HCT116 (cell line): ENCODE results near the gene CNTROB. TPM values are rescaled to one million over a fixed set of nuclear protein-coding genes. Genes with fewer than 3 reads are reported as not detected.

Experiments used
- ATAC-seq: fragments of 200-7000 bp; cut with Tn5 transposase; 2 replicates; pipeline ENCODE4 v1.9.1; 2020; ENCODE audit warnings: mild to moderate bottlenecking, moderate library complexity
- BruUV-seq: library from RNA; stranded (reverse); fragments of 400-500 nt; replicated peaks from 2 replicates; lab custom pipeline; 2021; lab: Mats Ljungman, UMichigan
- CTCF ChIA-PET: fragments of 300-600 bp; sonication (Branson Sonifier 250); formaldehyde crosslinking; loops from one replicate; lab custom pipeline; 2021; ENCODE audit warnings: antibody characterized with exemption; lab: Charles Lee
- POLR2A ChIA-PET: fragments of 300-600, 350-600 bp; sonication (Branson Sonifier 250); formaldehyde crosslinking; loops from one replicate; lab custom pipeline; 2021; ENCODE audit warnings: antibody characterized with exemption; lab: Charles Lee
- RAD21 ChIA-PET, 2 experiments: fragments of 300-600 bp; sonication (Branson Sonifier 250); formaldehyde crosslinking; loops; one replicate each; lab custom pipeline; 2023; ENCODE audit warnings: low total read pairs in 2 of 2; ENCODE audit not compliant: uncharacterized antibody in 2 of 2, unreplicated experiment in 2 of 2, low non-redundant PET in 1 of 2; lab: Charles Lee
- DNase-seq: peaks from one replicate; pipeline ENCODE4 v3.0.0-alpha.2; 2010; ENCODE audit warnings: low read depth, low spot score
- H2AFZ ChIP-seq: fragments of 200-600 bp; shearing (Covaris generic), sonication (generic); 2 replicates; pipeline ENCODE4 v1.6.1; 2017; ENCODE audit warnings: low read depth, mixed run types, mixed read lengths, antibody characterized with exemption, low read length; ENCODE audit not compliant: poor library complexity, severe bottlenecking
- H3K27ac ChIP-seq: 2 replicates; pipeline ENCODE4 v1.5.1; 2012; ENCODE audit warnings: low read depth, low read length
- H3K27me3 ChIP-seq: fragments of 200-600 bp; sonication (generic); 2 replicates; pipeline ENCODE4 v1.6.1; 2016; ENCODE audit warnings: mixed run types, low read length, mixed read lengths; ENCODE audit not compliant: insufficient read depth
- H3K36me3 ChIP-seq, 2 experiments: fragments of 200-500 bp in 1 of 2; fragments of 200-600 bp in 1 of 2; sonication (Bioruptor generic) in 1 of 2; sonication (generic) in 1 of 2; 2 replicates each; pipeline versions ENCODE4 v1.5.1 to v1.6.1; 2014 to 2016; ENCODE audit warnings: low read length in 2 of 2, inconsistent platforms in 1 of 2, mixed read lengths in 1 of 2, mixed run types in 1 of 2; ENCODE audit not compliant: insufficient read depth in 2 of 2, control insufficient read depth in 1 of 2
- H3K4me1 ChIP-seq, 2 experiments: fragments of 200-600 bp in 1 of 2; sonication (generic) in 1 of 2; 2 replicates each; pipeline versions ENCODE4 v1.5.1 to v1.6.1; 2012 to 2017; ENCODE audit warnings: low read length in 2 of 2, inconsistent platforms in 1 of 2, mild to moderate bottlenecking in 1 of 2, mixed read lengths in 1 of 2, mixed run types in 1 of 2, moderate library complexity in 1 of 2; ENCODE audit not compliant: insufficient read depth in 2 of 2, control insufficient read depth in 1 of 2
- H3K4me2 ChIP-seq: fragments of 200-600 bp; sonication (generic); 2 replicates; pipeline ENCODE4 v1.6.1; 2017; ENCODE audit warnings: mixed run types, low read length, mixed read lengths
- H3K4me3 ChIP-seq, 2 experiments: fragments of 200-600 bp in 1 of 2; sonication (generic) in 1 of 2; replicated peaks in 1 of 2; 2 replicates each; pipeline ENCODE4 v1.5.1; 2011 to 2016; ENCODE audit warnings: low read length in 2 of 2, control low read depth in 1 of 2, low read depth in 1 of 2, mild to moderate bottlenecking in 1 of 2, mixed read lengths in 1 of 2, mixed run types in 1 of 2
- H3K79me2 ChIP-seq: fragments of 200-600 bp; sonication (generic); 2 replicates; pipeline ENCODE4 v1.6.1; 2017; ENCODE audit warnings: mild to moderate bottlenecking, mixed run types, low read length, moderate library complexity, mixed read lengths; ENCODE audit not compliant: insufficient read depth
- H3K9ac ChIP-seq: fragments of 200-600 bp; sonication (generic); 2 replicates; pipeline ENCODE4 v1.6.1; 2016; ENCODE audit warnings: low read length, mixed read lengths
- H3K9me2 ChIP-seq: fragments of 200-600 bp; sonication (generic), shearing (Covaris generic); 2 replicates; pipeline ENCODE4 v1.6.1; 2017; ENCODE audit warnings: mixed run types, mild to moderate bottlenecking, moderate library complexity; ENCODE audit not compliant: insufficient read depth
- H3K9me3 ChIP-seq, 2 experiments: fragments of 200-500 bp in 1 of 2; fragments of 200-600 bp in 1 of 2; sonication (Bioruptor generic) in 1 of 2; sonication (generic) in 1 of 2; 2 replicates each; pipeline ENCODE4 v1.6.1; 2014 to 2017; ENCODE audit warnings: low read length in 2 of 2, mixed read lengths in 2 of 2, inconsistent platforms in 1 of 2, low read depth in 1 of 2, mild to moderate bottlenecking in 1 of 2, mixed run types in 1 of 2, moderate library complexity in 1 of 2; ENCODE audit not compliant: control insufficient read depth in 1 of 2, insufficient read depth in 1 of 2
- H4K20me1 ChIP-seq: fragments of 200-600 bp; sonication (generic), shearing (Covaris generic); 2 replicates; pipeline ENCODE4 v1.6.1; 2017; ENCODE audit warnings: mixed run types, mild to moderate bottlenecking, moderate library complexity; ENCODE audit not compliant: insufficient read depth
- EGR1 ChIP-seq: IDR thresholded peaks from 2 replicates; pipeline ENCODE4 v1.6.1; 2012; ENCODE audit warnings: low read depth
- EZH2 ChIP-seq: fragments of 200-600 bp; sonication (generic); IDR thresholded peaks from 2 replicates; pipeline ENCODE4 v1.6.1; 2017; ENCODE audit warnings: antibody characterized with exemption, mixed run types
- EZH2phosphoT487 ChIP-seq: fragments of 200-600 bp; IDR thresholded peaks from 2 replicates; pipeline ENCODE4 v1.6.1; 2018; ENCODE audit warnings: antibody characterized with exemption, borderline replicate concordance
- RAD21 ChIP-seq: IDR thresholded peaks from 2 replicates; pipeline ENCODE4 v1.6.1; 2012; ENCODE audit warnings: low read depth, mild to moderate bottlenecking
- intact Hi-C: fragments of 100-400 bp; cut with micrococcal nuclease; formaldehyde crosslinking; loops from 2 replicates; pipeline ENCODE4 v1.10.0; 2022
- total RNA-seq: library from RNA; stranded (reverse); gene quantifications from one replicate; pipeline ENCODE4 v1.2.1, GENCODE V29; 2021; ENCODE audit not compliant: unreplicated experiment
- TF ChIP-seq, protein P1 (sequence below), 3 experiments: fragments of 200-600 bp in 1 of 3; sonication (generic) in 1 of 3; IDR thresholded peaks in 2 of 3; conservative IDR thresholded peaks in 1 of 3; 2 replicates each; pipeline ENCODE4 v1.5.1; 2012 to 2017; ENCODE audit warnings: low read depth in 2 of 3, low read length in 2 of 3, antibody characterized with exemption in 1 of 3, borderline replicate concordance in 1 of 3, control low read depth in 1 of 3, mild to moderate bottlenecking in 1 of 3, mixed read lengths in 1 of 3, mixed run types in 1 of 3, moderate library complexity in 1 of 3; ENCODE audit not compliant: insufficient read depth in 1 of 3
- TF ChIP-seq, protein P2 (sequence below): IDR thresholded peaks from 2 replicates; pipeline ENCODE4 v1.6.1; 2012; ENCODE audit warnings: low read depth

Gene CNTROB
- total RNA-seq, 1 experiment from 2014 or later = 54.6 TPM

DNA sequence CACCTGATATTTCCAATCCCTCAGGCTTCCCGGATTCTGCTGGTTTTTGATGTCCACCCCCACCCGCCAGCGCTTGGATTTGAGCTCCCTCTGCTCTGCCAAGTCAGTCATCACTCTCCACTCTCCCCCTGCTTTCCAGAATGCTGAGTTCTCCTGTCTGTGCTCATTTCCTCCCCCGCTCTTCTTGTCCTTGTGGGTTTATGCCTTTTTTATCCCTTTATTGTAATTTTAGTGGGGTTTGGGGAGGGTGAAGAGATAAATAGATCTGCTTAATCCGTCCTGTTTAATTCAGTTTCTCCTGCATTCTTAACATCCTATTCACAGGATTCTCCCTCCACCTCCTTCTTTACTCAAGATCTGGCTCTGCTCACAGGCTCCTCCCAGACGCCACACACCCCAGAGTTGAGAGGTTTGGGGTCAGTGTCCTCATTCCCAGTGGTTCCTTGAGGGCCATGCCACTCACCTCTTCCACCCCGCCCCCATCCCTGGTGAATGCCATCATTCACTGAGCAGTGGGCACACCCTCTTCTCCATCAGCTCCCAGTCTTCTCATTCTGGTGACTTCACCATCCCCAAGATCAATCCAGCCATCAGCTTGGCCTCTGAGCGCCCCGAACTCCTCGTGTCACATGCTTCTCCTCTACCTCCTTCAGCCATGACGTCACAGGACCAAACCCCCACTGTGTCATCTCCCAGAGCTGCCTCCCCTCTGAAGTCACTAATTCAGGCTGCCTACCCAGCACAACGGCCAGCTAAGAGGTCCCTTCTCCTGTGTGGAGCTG is 55.3 kb downstream of the CNTROB start:
- Histone ChIP-seq H3K4me3 (no peak overlapping the region), H3K27ac (no peak overlapping the region), H3K4me2 (no peak overlapping the region), H4K20me1 (no peaks in the 10 kb centered on the region), H3K79me2 (no peaks in the 10 kb centered on the region), H2AFZ (no peak overlapping the region), H3K9ac (no peak overlapping the region), H3K9me3 (no peaks in the 10 kb centered on the region), H3K27me3 (no peaks in the 10 kb centered on the region), H3K9me2 (no peaks in the 10 kb centered on the region), H3K36me3 (no peaks in the 10 kb centered on the region), H3K4me1 (peaks cover 4 to 20% of the 10 kb centered on the region in 2 experiments; a peak in 3 of 4 replicates)
- RAD21 ChIA-PET = no interaction called here
- CTCF ChIA-PET = interaction anchor here (1.2 kb wide), 1 partner anchor 16 kb away, joined by 5 read pairs; no protein-coding TSS in a partner anchor
- no TSS peak for BruUV-seq
- DNase-seq (no peak), ATAC-seq (no peak)
- POLR2A ChIA-PET = no interaction called here
- intact Hi-C loops = no loop called here
- TF ChIP-seq EGR1 = no peak
- no peak for TF ChIP-seq EZH2
- TF ChIP-seq, protein P1, sequence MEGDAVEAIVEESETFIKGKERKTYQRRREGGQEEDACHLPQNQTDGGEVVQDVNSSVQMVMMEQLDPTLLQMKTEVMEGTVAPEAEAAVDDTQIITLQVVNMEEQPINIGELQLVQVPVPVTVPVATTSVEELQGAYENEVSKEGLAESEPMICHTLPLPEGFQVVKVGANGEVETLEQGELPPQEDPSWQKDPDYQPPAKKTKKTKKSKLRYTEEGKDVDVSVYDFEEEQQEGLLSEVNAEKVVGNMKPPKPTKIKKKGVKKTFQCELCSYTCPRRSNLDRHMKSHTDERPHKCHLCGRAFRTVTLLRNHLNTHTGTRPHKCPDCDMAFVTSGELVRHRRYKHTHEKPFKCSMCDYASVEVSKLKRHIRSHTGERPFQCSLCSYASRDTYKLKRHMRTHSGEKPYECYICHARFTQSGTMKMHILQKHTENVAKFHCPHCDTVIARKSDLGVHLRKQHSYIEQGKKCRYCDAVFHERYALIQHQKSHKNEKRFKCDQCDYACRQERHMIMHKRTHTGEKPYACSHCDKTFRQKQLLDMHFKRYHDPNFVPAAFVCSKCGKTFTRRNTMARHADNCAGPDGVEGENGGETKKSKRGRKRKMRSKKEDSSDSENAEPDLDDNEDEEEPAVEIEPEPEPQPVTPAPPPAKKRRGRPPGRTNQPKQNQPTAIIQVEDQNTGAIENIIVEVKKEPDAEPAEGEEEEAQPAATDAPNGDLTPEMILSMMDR (IDR thresholded peaks at IDR 0.05 in 2 of 3, conservative IDR thresholded peaks at IDR 0.05 in 1 of 3; ENCODE audit: borderline replicate concordance in 1 of 3, insufficient read depth in 1 of 3, low read depth in 2 of 3, low read length in 2 of 3) = no peak
- no peak for TF ChIP-seq RAD21
- no peak for TF ChIP-seq EZH2phosphoT487
- TF ChIP-seq, protein P2, sequence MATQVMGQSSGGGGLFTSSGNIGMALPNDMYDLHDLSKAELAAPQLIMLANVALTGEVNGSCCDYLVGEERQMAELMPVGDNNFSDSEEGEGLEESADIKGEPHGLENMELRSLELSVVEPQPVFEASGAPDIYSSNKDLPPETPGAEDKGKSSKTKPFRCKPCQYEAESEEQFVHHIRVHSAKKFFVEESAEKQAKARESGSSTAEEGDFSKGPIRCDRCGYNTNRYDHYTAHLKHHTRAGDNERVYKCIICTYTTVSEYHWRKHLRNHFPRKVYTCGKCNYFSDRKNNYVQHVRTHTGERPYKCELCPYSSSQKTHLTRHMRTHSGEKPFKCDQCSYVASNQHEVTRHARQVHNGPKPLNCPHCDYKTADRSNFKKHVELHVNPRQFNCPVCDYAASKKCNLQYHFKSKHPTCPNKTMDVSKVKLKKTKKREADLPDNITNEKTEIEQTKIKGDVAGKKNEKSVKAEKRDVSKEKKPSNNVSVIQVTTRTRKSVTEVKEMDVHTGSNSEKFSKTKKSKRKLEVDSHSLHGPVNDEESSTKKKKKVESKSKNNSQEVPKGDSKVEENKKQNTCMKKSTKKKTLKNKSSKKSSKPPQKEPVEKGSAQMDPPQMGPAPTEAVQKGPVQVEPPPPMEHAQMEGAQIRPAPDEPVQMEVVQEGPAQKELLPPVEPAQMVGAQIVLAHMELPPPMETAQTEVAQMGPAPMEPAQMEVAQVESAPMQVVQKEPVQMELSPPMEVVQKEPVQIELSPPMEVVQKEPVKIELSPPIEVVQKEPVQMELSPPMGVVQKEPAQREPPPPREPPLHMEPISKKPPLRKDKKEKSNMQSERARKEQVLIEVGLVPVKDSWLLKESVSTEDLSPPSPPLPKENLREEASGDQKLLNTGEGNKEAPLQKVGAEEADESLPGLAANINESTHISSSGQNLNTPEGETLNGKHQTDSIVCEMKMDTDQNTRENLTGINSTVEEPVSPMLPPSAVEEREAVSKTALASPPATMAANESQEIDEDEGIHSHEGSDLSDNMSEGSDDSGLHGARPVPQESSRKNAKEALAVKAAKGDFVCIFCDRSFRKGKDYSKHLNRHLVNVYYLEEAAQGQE = no peak
